Measurements from ENCODE around the gene PRICKLE3.

Gene PRICKLE3

DNA sequence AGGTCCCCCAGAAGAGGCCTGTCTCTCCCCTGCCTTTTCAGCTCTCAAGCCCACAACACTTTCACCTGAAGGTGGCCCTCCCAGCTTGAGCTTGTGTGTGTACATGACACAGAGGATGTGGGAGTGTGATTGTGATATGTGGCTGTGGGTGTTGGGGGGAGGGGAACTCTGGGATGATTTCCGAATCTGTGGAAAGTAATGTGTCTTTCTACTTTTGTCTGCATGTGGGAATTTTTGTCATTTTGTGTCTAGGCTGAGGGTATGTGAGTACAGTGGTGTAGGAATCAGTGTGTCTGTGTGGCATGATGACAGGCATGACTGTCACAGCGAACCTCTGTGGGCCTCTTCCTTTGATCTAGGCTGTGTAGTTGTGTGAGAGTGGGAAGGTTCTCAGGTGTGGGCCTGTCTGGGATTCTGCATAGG, 7.4 kb upstream of the PRICKLE3 start:
- no peak for DNase-seq (ENCODE audit: low read depth, low spot score)
- H3K4me3 ChIP-seq (ENCODE audit: low read depth, low read length): no peak overlapping the region
- TF ChIP-seq, protein P1, sequence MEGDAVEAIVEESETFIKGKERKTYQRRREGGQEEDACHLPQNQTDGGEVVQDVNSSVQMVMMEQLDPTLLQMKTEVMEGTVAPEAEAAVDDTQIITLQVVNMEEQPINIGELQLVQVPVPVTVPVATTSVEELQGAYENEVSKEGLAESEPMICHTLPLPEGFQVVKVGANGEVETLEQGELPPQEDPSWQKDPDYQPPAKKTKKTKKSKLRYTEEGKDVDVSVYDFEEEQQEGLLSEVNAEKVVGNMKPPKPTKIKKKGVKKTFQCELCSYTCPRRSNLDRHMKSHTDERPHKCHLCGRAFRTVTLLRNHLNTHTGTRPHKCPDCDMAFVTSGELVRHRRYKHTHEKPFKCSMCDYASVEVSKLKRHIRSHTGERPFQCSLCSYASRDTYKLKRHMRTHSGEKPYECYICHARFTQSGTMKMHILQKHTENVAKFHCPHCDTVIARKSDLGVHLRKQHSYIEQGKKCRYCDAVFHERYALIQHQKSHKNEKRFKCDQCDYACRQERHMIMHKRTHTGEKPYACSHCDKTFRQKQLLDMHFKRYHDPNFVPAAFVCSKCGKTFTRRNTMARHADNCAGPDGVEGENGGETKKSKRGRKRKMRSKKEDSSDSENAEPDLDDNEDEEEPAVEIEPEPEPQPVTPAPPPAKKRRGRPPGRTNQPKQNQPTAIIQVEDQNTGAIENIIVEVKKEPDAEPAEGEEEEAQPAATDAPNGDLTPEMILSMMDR (IDR thresholded peaks at IDR 0.05; ENCODE audit: low read depth, low read length): no peak
- in situ Hi-C loops (cut with HindIII; ENCODE audit: low sequenced_read_pairs): no loop called here

DNA sequence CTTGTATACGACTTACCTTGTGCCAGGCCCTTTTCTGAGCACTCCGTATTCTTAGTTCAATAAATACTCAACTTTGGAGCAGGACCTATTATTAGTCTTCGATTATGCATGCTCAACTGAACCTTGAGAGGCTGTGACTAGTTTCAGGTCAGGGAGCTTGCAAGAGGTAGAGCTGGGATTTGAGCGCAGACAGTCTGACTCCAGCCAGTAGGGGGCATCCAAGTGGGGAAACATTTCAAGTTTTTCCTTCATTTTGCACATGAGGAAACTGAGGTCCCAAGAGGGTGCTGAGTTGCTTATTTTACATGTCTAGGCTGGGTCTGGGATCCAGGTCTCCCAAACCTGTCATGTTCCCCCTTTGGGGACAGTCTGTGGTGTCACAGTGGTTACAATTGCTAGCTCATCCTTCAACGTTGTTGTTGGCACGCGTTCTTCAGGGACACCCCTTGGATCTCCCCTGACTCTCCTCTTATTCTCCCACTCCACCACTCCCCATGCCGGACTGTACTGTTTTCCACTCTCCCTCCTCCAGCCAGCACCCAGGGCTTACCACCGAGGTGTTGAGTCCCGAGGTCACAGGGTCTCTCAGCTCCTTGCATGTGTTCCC, 6.7 kb upstream of the PRICKLE3 start:
- H3K4me3 ChIP-seq (ENCODE audit: low read depth, low read length): no peak overlapping the region
- in situ Hi-C loops (cut with HindIII; ENCODE audit: low sequenced_read_pairs): no loop called here
- DNase-seq (ENCODE audit: low read depth, low spot score): peak; percentile 12
- TF ChIP-seq, protein P1 (IDR thresholded peaks at IDR 0.05; ENCODE audit: low read depth, low read length): peak; percentile 66

DNA sequence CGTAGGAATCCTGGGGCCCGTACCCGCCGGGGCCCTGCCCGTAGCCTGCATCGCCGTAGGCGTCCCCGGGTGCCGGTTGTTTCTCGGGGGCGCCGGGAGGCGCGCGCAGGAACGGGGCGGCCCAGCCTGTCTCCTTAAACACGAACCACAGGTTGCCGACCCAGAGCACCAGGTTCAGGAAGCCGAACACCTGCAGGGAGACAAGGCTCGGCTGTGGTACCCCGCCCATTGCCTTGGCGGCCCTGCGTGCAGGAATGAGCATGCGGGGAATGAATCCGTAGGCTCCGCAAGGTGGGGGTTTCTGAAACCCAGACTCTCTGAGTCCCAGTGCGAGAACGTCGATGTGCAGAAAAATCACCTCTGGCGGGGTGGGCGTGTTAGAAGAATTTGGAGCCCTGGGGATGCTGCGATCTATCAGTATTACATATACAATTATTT, 5.4 kb upstream of the PRICKLE3 start:
- in situ Hi-C loops (cut with HindIII; ENCODE audit: low sequenced_read_pairs): no loop called here
- no peak for DNase-seq (ENCODE audit: low read depth, low spot score)
- TF ChIP-seq, protein P1 (IDR thresholded peaks at IDR 0.05; ENCODE audit: low read depth, low read length): no peak
- H3K4me3 ChIP-seq (ENCODE audit: low read depth, low read length): peak overlapping the region; percentile 65

DNA sequence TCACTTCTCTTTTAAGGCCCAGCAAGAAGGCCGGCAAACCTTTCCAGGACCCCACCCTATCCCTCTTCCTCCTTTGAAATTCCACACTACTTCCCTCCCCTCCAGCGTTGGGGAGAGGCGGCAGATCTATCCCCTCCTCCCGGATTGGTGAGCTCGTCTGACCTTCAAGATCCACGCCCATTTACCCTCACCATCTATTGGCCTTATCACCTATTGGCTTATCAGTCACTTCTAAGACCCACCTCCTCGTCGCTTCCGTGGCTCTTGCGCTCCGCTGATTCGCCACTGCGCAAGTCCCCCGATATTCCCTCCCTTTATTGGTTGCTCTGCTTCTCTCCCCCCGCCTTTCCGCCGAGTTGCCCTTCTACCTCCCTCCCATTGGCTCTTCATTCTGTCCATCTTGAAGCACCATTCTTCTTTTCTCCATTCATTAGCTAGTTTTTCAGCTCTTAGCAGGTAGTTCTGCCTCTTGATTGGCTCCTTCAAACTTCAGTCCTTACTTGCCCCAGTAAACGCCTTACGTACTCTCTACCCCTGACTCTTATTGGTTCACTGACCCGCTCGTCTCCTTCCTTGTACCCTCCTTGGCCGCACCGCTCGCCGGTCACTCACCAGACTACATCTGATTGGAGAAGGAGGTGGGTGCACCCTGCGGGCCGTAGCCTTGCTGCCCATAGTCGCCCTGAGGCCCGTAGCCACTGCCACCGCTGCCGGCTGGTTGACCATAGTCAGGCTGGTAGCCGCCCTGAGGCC, 4.8 kb upstream of the PRICKLE3 start:
- TF ChIP-seq, protein P1 (IDR thresholded peaks at IDR 0.05; ENCODE audit: low read depth, low read length): no peak
- peak overlapping the region; percentile 65 for H3K4me3 ChIP-seq (ENCODE audit: low read depth, low read length)

DNA sequence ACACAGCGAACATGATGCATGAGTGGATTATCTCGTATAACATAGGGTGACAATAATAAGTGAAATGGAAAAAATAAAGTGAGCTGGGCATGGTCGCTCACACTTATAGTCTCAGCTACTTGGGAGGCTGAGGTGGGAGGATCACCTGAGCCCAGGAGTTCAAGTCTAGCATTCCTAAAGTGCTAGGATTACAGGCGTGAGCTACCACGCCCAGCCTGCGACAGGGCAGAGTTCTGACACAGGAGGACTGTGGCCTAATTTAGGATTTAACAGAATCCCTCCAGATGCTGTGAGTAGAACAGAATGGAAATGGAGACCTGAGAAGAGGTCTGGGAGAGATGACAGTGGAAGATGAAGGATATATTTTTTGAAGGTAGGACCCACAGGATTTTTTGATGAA, 3.4 kb upstream of the PRICKLE3 start:
- TF ChIP-seq, protein P1 (IDR thresholded peaks at IDR 0.05; ENCODE audit: low read depth, low read length): no peak
- DNase-seq (ENCODE audit: low read depth, low spot score): no peak
- in situ Hi-C loops (cut with HindIII; ENCODE audit: low sequenced_read_pairs): no loop called here
- no peak overlapping the region for H3K4me3 ChIP-seq (ENCODE audit: low read depth, low read length)

More for the DNA sequence above, 4.8 kb upstream of the PRICKLE3 start:
- peak; percentile 99 for DNase-seq (ENCODE audit: low read depth, low spot score)
- in situ Hi-C loops (cut with HindIII; ENCODE audit: low sequenced_read_pairs): no loop called here

DNA sequence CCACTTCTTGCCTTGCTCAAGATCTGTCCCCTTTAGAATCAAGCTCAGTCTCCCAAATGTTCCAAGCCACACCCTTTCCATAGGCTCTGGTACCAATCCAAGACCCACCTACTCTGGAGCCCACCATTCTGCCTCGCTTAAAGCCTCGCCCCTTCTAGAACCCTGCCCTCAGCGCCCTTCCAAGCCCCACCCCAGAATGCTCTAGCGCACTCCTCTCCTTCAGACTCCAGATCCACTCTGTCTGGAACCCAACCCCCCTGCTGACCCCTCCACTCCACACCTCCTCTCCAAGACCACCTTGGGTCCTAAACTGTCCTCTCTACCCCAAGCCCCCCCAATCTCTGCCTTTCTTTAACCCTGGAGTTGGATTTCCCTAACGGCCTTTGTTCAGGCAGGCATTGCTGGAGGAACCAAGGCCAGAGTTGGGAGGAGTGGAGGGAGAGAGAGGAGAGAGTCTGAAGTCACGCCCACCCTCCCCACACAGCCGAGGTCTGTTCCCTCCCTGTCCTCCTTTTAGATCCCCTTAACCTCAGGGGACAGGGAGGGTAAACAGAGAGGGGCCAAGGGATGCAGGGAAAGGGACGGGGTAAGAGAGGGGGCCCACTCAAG, 2.4 kb upstream of the PRICKLE3 start:
- no peak overlapping the region for H3K4me3 ChIP-seq (ENCODE audit: low read depth, low read length)
- TF ChIP-seq, protein P1 (IDR thresholded peaks at IDR 0.05; ENCODE audit: low read depth, low read length): no peak
- in situ Hi-C loops (cut with HindIII; ENCODE audit: low sequenced_read_pairs): no loop called here
- no peak for DNase-seq (ENCODE audit: low read depth, low spot score)

Data from astrocyte of the spinal cord (primary cell).